ENCODE data around the gene NOL12. TPM values are rescaled to one million over a fixed set of nuclear protein-coding genes. Genes with fewer than 3 reads are reported as not detected.

NOL12 gene, protein sequence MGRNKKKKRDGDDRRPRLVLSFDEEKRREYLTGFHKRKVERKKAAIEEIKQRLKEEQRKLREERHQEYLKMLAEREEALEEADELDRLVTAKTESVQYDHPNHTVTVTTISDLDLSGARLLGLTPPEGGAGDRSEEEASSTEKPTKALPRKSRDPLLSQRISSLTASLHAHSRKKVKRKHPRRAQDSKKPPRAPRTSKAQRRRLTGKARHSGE
- total RNA-seq (ENCODE audit: low replicate concordance) = 18.5 and 23.9 TPM in 2 replicates
- long read RNA-seq, transcript NOL12-202 (7 exons, 945 nt) = major isoform, 5 of 8 reads
- long read RNA-seq, partial matches to known transcripts = 0 of 8 reads
- long read RNA-seq, other reads (novel, unspliced or antisense) = 2 of 8 reads

DNA sequence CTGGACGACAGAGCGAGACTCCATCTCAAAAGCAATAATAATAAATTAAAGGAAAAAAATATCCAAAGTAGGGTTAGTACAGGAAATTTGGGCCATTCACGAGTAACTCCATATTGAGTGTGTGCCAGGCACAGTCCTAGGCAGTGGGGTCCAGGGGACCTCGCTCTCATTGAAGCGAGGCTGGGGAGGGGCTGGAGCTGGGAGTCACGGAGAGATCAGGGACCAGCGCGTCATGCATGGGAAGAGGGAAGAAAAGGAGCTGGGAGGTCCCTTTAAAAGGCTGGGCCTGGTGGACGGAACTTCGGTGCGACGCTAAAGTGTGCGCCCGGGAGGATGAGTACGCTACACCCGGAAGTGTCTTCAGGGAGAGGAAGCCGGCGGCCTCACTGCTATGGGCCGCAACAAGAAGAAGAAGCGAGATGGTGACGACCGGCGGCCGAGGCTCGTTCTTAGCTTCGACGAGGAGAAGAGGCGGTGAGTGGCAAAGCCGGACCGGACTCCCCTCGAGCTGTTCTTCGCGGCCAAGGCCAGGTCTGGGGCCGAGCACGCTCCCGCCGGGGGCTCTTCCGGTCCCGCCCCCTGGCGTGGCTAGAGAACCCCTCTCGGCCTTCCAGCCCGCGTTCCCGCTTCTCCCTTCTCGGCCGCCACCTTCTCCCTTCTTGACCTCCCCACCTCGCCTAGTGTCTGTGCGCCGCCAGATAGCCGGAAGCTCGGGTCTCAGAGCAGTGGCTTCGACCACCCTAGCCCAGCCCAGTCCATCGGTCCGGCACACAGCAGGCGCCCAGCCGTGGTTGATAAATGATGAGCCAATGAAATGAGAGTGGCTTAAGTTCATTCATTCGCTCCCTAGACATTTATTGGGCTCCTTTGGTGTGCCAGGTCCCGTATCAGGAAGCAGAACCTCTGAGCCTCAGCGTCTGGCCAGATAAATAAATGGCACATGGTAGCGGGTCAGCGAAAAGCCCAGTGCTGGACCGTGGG is at the start of gene NOL12:
Gene NOL12 (plus strand): TSS at position 342 of the 981 bp plus-strand sequence. CDS start 50 bp downstream, at position 392.
- H3K9me3 Mint-ChIP-seq = no peaks in the 10 kb centered on the region
- H3K27ac Mint-ChIP-seq = peak within 1 kb of the TSS; percentile 93
- no peaks in the 10 kb centered on the region for H3K27me3 Mint-ChIP-seq

GRCh38 chr22:37636949-37637273 is 49.2 kb upstream of the NOL12 start:
- H3K36me3 Mint-ChIP-seq = no peaks in the 10 kb centered on the region
- no peaks in the 10 kb centered on the region for H3K9me3 Mint-ChIP-seq
- H3K4me1 Mint-ChIP-seq (ENCODE audit: unreplicated experiment) = peaks cover 17% of the 10 kb centered on the region
- H3K4me3 Mint-ChIP-seq = no peak overlapping the region
- TF ChIP-seq, protein P1, sequence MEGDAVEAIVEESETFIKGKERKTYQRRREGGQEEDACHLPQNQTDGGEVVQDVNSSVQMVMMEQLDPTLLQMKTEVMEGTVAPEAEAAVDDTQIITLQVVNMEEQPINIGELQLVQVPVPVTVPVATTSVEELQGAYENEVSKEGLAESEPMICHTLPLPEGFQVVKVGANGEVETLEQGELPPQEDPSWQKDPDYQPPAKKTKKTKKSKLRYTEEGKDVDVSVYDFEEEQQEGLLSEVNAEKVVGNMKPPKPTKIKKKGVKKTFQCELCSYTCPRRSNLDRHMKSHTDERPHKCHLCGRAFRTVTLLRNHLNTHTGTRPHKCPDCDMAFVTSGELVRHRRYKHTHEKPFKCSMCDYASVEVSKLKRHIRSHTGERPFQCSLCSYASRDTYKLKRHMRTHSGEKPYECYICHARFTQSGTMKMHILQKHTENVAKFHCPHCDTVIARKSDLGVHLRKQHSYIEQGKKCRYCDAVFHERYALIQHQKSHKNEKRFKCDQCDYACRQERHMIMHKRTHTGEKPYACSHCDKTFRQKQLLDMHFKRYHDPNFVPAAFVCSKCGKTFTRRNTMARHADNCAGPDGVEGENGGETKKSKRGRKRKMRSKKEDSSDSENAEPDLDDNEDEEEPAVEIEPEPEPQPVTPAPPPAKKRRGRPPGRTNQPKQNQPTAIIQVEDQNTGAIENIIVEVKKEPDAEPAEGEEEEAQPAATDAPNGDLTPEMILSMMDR (conservative IDR thresholded peaks at IDR 0.05) = no peak
- H3K27ac Mint-ChIP-seq = no peak overlapping the region
- H3K27me3 Mint-ChIP-seq = no peaks in the 10 kb centered on the region
- DNase-seq (ENCODE audit: extremely low spot score, unreplicated experiment) = no peak

More for the DNA sequence above, at the start of gene NOL12:
- TF ChIP-seq, protein P1 (conservative IDR thresholded peaks at IDR 0.05) = peak; percentile 20
- Mint-ChIP-seq H3K4me3 (peak within 1 kb of the TSS; percentile 99), H3K4me1 (ENCODE audit: unreplicated experiment) (peaks cover 15% of the 10 kb centered on the region), H3K36me3 (peaks cover 7% of the 10 kb centered on the region)
- DNase-seq (ENCODE audit: extremely low spot score, unreplicated experiment) = peak; percentile 82

- Mint-ChIP-seq H3K4me3 (peak overlapping the region; percentile 91), H3K27me3 (no peaks in the 10 kb centered on the region), H3K36me3 (no peaks in the 10 kb centered on the region), H3K4me1 (ENCODE audit: unreplicated experiment) (peaks cover 22% of the 10 kb centered on the region), H3K27ac (peak overlapping the region; percentile 84), H3K9me3 (no peaks in the 10 kb centered on the region)
- no peak for DNase-seq (ENCODE audit: extremely low spot score, unreplicated experiment)
- TF ChIP-seq, protein P1 (conservative IDR thresholded peaks at IDR 0.05) = no peak
These were observed 47.6 kb upstream of the NOL12 start for GRCh38 chr22:37638391-37639069.

DNA sequence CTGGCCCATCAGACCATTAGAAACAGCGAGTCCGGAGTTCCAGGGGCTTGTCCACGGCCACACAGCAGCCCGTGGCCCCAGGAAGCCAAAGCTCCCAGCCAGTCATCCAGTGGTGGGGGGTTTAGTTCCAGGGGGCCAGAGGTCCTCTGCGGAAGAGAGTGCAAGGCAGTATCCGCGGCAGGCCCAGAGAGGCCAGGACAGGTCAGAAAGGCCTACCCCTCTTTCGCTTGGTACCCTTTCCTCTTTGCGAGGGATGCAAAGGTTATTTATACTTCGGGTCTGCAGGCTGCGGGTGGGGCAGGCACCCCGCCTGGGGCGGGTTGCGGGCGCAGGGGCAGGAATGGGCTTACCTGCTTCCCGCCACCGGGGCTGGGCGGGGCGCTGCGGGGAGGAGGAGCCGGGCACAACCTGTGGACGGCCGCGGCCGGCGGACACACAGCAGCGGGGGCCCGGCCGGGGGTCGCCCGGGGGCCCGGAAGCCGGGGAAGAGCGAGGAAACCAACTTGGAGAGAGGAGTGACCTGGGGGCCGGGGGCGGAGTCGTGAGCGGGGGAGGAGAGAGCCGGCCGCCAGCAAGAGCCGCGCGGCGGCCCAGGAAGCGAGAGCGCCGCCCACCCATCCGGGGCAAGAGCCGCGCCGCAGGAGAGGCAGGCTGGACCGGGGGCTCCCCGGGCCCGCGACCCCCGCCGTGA is 46.9 kb upstream of the NOL12 start, which contains the start of gene SH3BP1:
Gene SH3BP1 (plus strand): TSS at position 600 of the 691 bp plus-strand sequence. CDS start 119 bp downstream, outside the sequence.
- Mint-ChIP-seq H3K4me1 (ENCODE audit: unreplicated experiment) (peaks cover 18% of the 10 kb centered on the region), H3K36me3 (no peaks in the 10 kb centered on the region), H3K27ac (peak within 1 kb of the TSS; percentile 84), H3K27me3 (no peaks in the 10 kb centered on the region), H3K4me3 (peak within 1 kb of the TSS; percentile 91), H3K9me3 (no peaks in the 10 kb centered on the region)
- DNase-seq (ENCODE audit: extremely low spot score, unreplicated experiment) = peak; percentile 83
- TF ChIP-seq, protein P1 (conservative IDR thresholded peaks at IDR 0.05) = no peak

Measured in type B pancreatic cell (in vitro differentiated cells).